NCI-H2081 treated with DMSO at 0.1 percent for 48 hours (cell line): Measurements from ENCODE around the gene GOLGA8S.
"Not testable (repeated sequence)": the region's sequence is repeated elsewhere in the genome, so short reads cannot be mapped to it uniquely, and the experiment has no call there.

Experiments
- DNase-seq: peaks from one replicate; lab custom pipeline; 2025; lab: John Stamatoyannopoulos, UW

The GOLGA8S gene

GRCh38 chr15:23354448-23354847, at the start of gene GOLGA8S:
Gene GOLGA8S, plus strand, starts transcription at chr15:23354748. Its CDS starts 62 bp downstream, at chr15:23354810.
- DNase-seq, result not testable (repeated sequence)

GRCh38 chr15:23304805-23305204, 49.7 kb upstream of the GOLGA8S start:
- not testable (repeated sequence) for DNase-seq

GRCh38 chr15:23305921-23306320, 48.6 kb upstream of the GOLGA8S start:
- DNase-seq, result not testable (repeated sequence)

- not testable (repeated sequence) for DNase-seq
Measured at GRCh38 chr15:23311233-23311632, 43.3 kb upstream of the GOLGA8S start.

GRCh38 chr15:23334096-23334495, 20.5 kb upstream of the GOLGA8S start, which contains the start of gene GOLGA6L26:
Gene GOLGA6L26, minus strand, starts transcription at chr15:23334196. Its CDS starts 61 bp downstream, at chr15:23334135.
- not testable (repeated sequence) for DNase-seq

GRCh38 chr15:23362622-23363021, 8.1 kb downstream of the GOLGA8S start:
- DNase-seq, result not testable (repeated sequence)

GRCh38 chr15:23364261-23364660, 9.7 kb downstream of the GOLGA8S start:
- not testable (repeated sequence) for DNase-seq

GRCh38 chr15:23370578-23370977, 16.0 kb downstream of the GOLGA8S start:
- no peak for DNase-seq

GRCh38 chr15:23371134-23371533, 16.6 kb downstream of the GOLGA8S start:
- DNase-seq, result not testable (repeated sequence)

GRCh38 chr15:23371868-23372267, 17.3 kb downstream of the GOLGA8S start:
- not testable (repeated sequence) for DNase-seq

GRCh38 chr15:23372284-23372683, 17.7 kb downstream of the GOLGA8S start:
- DNase-seq, result no peak

- DNase-seq, result not testable (repeated sequence)
Measured at GRCh38 chr15:23372891-23373600, 18.5 kb downstream of the GOLGA8S start.

GRCh38 chr15:23374226-23374625, 19.7 kb downstream of the GOLGA8S start:
- DNase-seq, result not testable (repeated sequence)

GRCh38 chr15:23378946-23379345, 24.4 kb downstream of the GOLGA8S start:
- DNase-seq, result not testable (repeated sequence)

GRCh38 chr15:23380700-23381099, 26.2 kb downstream of the GOLGA8S start:
- DNase-seq, result not testable (repeated sequence)

GRCh38 chr15:23381192-23381591, 26.6 kb downstream of the GOLGA8S start:
- DNase-seq, result not testable (repeated sequence)

- no peak for DNase-seq
Measured at GRCh38 chr15:23384371-23384770, 29.8 kb downstream of the GOLGA8S start.

- DNase-seq, result no peak
Measured at GRCh38 chr15:23385886-23386430, 31.4 kb downstream of the GOLGA8S start.

- DNase-seq, result no peak
Measured at GRCh38 chr15:23387621-23388190, 33.2 kb downstream of the GOLGA8S start.

- DNase-seq, result no peak
Measured at GRCh38 chr15:23395030-23395692, 40.6 kb downstream of the GOLGA8S start.

GRCh38 chr15:23395832-23396231, 41.3 kb downstream of the GOLGA8S start:
- no peak for DNase-seq

- no peak for DNase-seq
Measured at GRCh38 chr15:23397779-23398178, 43.2 kb downstream of the GOLGA8S start.
